Measurements from ENCODE around the gene AFF3.
"Not testable (repeated sequence)": the region's sequence is repeated elsewhere in the genome, so short reads cannot be mapped to it uniquely, and the experiment has no call there.

AFF3 gene

DNA sequence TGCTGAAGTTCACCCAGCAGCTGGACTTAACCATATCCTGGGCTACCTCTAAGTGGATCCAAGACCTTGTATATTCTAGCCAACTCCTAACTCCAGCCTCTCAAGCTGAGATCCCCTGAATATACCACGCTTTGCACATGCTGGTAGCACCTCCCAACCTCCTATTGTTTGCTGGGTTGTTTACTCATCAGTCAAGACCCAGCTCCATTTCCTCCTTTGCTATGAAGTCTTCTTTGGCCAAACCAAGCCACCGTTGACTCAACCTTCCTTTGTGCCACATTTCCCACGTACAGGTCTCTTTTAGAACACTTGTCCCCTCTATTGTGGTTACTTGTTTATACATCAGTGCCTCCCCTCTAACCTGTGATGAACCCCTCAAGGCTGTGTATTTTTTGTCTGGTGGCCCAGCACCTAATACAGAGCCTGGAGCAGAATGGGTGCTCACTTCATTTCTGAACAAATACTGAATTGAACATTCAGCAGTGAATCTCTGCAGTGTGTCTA is 384.7 kb downstream of the AFF3 start:
- no peak for DNase-seq (ENCODE audit: low read depth in 2 of 2)

DNA sequence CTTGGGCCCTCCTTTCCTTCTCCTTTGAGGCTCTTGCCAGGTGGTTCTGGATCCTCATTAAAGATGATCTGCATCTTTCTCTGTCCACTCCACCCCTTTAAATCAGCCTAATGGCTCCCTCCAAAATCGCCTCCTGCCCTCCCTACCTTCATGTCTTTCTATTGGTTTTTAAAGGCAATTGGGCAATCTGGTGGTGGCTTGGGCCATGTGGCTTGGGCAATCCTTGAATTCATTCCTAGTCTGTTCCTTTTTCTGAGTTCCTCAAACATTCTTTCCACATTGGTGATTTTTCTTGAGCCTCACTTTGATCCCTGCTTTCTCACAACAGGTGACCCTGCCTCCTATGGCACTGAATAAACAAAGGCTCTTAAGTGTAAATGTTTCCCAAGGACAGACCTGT is 386.3 kb downstream of the AFF3 start:
- DNase-seq (ENCODE audit: low read depth in 2 of 2), result no peak

DNA sequence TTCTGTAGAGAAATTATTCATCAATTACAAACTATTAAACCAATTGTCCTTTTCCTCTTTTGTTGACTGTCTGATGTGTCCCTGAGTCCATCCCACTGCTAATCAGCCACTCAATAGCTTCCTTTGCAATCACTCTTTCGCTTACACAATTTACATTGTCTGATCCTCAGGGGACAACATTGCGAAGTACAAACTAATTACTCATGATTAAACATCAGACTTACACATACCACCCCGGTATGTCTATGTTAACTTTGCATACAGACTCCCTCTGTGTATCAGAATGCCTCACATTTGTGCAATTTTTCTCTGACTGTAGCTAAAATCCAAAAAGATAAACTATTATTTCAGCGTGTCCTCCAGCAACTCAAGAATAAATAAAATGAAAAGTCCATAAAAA is 388.2 kb downstream of the AFF3 start:
- no peak for DNase-seq (ENCODE audit: low read depth in 2 of 2)

DNA sequence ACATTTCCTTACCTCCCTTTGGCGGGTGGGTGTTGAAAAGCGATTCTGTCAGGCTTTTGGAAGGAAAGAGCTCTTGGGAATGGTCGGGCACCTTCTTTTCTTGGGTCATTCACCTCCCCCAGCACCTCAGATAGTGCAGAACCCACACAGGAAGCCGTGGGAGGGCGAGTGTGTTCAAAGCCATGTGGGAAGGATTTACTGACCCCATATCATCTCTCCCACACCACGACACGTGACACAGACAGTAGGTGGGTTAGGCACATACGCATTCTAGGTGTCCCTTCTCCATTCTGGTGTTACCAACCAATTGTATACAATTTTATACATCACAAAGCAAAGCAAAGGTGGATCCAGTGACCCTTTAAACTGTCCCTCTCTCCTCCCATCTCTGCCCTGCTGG is 388.9 kb downstream of the AFF3 start:
- no peak for DNase-seq (ENCODE audit: low read depth in 2 of 2)

DNA sequence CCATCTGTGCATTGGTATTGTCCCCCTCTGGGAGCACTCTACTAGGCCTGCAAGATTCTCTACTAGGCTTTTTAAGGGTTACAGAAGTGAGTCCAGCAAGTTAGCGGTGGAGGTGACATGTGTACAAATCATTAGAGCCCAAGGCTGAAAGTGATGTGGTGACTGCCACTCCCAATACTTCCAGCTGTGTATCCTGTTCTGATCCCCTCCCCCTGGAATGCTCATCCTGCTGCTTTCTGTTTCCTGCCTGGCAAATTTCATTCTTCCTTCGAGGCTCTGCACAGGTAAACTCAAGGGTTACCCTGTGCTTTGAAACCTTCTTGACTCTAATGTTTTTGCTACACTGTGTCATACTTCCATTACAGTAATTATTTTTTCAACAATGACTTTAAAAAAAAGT is 394.0 kb downstream of the AFF3 start:
- DNase-seq (ENCODE audit: low read depth in 2 of 2), result no peak

DNA sequence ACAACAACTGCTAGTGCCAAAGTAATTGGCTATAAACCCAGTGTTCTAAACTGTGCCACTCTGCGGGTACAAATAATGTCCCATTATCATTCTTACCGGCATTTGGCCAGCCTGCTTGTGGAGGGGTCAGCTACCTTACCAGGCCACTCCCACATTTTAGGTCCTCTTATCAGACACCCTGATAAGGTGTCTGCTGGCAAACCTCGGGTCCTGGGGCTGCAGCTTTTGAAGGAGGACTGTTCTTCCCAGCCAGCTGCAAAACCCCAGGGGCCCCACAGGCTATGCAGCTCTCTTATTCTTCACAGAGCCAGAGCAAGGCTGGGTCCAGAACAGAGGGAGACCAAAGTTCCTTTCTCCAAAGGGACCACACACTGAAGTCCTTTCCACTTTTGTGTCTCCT is 394.5 kb downstream of the AFF3 start:
- DNase-seq (ENCODE audit: low read depth in 2 of 2), result no peak

DNA sequence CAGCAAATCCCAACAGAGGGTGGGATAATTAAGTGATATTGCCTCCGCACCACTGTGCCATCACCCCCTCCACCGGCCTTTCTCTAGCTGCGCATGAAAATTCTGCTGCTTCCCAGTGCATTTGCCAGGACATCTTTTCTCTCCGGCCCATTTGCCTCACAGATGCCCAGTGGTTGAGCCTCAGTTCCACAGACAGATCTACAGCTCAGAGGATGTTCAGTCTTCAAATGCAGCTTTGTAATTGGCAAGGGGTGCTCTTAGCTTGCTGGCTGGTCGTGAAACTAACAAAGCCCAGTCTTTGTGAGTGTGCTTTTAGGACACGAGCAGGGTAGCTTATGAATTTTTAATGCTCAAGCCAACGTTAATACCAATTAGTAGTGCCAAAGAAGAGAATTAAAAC is 399.2 kb downstream of the AFF3 start:
- no peak for DNase-seq (ENCODE audit: low read depth in 2 of 2)

DNA sequence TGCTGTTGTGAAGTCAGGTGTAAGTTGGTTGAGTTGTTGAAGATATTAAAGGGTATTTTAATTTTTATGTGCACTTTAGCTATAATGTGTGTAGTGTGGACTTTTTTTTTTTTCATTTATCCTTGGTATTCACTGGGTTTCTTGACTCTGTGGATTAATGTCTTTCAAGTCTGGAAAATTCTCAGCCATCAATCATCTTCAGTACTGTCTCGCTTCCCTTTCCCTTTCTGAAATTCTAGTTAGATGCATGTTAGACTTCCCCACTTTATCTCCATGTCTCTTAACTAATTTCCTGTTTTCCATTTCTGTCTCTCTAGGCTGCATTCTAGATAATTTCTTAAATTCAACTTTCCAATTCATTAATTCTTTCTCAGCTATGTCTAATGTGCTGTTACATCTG is 404.9 kb downstream of the AFF3 start:
- DNase-seq (ENCODE audit: low read depth in 2 of 2), result no peak

DNA sequence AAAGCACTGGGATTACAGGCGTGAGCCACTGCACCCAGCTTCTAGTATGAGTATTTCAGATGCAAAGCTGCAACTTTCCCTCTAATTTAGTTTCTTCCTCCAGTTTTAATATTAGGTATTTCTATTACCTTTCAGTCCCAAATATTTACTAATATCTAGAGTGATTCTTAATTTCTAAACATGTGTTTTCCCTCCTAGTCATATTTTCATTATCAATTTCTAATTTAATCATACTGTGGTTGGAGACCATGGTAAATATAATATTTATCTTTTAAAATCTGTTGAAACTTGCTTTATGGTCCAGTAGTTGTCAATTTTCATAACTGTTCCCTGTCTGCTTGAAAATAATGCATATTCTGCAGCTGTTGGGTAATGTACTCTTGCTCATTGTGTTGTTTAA is 406.6 kb downstream of the AFF3 start:
- DNase-seq (ENCODE audit: low read depth in 2 of 2), result no peak

DNA sequence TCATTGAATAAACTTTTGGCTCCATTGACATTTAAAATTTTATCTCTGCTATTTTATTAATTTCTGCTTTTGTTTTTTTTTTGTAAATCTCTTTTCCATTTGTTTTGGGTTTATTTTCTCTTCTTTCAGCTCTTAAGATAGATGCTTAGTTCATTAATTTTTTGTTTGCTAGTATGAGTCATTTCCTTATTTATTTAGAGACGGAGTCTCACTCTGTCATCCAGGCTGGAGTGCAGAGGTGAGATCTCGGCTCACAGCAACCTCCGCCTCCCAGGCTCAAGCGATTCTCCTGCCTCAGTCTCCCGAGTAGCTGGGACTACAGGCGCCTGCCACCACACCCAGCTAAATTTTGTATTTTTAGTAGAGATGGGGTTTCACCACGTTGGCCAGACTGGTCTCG is 407.1 kb downstream of the AFF3 start:
- not testable (repeated sequence) for DNase-seq (ENCODE audit: low read depth in 2 of 2)

DNA sequence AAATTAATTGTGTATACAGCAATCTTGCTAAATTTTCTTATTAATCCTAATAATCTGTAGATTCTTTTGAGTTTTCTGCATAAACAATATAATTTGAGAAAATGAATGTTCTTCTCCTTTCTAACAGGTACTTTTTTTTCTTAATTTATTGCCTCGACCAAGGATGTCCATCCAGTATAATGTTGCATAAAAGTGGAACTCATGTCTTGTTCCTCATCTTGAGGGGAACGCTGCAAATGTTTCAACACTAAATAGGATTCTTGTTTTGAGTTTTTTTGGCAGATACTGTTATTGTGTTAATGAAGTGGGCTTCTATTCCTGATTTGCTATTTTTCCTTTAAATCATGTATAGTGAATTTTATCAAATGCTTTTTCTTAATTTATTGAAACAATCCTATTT is 408.2 kb downstream of the AFF3 start:
- no peak for DNase-seq (ENCODE audit: low read depth in 2 of 2)

DNA sequence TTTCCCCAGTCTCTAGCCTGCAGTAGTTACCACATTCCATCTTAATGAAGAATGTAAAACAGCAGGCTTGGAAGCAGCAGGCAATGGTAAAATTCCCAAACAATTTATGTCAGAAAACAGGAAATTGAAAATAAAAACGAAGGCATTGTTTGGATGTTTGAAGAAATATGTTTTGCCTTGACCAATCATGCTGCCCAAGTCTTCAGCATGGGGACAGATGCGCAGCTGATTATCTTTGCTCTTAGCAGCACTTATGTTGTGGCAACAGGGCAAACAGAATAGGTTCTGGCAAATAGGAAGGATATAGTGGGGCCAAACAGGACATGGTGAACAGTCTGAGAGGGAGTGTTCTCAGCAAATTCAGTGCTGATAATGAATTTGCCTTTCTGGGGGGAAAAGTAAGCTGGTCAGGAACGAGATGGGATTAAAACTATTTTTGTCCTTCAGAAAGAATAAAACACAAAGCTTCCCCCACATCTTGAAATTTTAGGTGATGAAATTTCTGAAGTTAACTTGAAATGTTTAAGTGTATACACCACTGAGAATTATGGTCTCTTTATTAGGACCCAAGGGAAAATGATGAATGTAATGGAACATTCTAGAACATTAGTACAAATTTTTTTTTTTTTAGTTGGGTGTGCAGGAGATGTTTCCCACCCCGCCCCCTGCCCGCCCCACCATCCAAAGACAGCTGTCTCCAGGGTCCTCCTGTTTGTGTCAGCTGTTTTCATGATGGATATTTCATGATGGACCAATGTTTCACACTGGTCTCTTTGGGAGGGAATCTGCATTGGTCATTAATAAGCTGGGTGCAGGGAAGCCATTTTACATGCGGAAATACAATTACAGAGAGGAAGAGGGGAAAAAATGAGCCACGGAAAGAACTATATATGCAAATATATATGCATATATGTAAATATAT is 413.0 kb downstream of the AFF3 start:
- no peak for DNase-seq (ENCODE audit: low read depth in 2 of 2)

DNA sequence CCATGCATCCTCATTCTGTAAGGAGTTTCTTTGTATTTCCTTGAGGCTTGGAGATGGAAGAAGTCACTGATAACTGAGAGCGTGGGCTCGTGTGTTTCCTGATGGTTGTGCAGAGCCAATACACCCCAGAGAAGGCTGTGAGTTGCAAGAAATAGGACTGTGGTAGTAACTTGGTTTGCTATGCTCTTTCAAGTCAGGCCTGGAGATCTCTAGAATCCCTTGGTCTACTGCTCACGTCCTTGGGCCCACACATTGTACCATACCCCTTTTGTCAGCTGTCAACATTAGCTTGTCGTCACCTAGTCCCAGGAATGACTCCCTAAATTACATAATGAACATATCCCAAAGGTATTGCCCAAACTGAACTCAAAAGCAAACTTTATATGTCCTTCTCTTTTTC is 414.2 kb downstream of the AFF3 start:
- no peak for DNase-seq (ENCODE audit: low read depth in 2 of 2)

DNA sequence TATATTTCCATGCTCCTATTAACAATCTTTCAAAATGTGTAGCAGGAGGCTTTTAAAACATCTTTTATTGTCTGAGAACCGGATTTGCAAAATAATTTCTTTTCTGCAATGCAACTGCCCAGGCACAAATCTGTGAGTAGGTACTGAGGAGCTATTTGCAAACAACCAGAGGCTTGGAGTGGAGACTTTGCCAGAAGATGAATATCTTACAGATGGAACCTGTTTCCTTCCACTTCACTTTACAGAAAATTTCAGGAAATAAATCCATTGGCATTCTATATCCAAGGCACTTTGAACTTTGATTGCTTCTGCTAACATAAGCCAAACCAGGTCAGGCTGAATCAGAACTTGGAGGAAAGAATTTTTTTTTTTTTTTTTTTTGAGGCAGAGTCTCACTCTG is 415.2 kb downstream of the AFF3 start:
- no peak for DNase-seq (ENCODE audit: low read depth in 2 of 2)

DNA sequence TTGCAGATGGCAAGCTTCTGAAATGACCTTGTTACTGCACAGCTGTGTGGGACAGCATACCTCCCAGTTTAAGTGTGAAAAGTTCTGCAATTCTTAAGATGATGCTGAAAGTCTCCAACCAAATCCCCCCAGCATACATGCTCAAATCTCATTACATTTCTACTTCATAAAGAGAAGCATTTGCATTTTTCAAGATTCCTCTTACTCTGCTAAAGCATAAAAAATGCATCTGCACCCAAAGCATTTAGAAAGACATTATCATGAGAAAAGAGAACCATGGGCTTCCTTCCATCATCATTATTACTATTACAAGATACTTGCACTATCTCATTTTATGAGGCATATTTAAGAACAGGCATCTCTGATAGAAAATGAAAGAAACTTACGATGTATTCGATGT is 415.7 kb downstream of the AFF3 start:
- DNase-seq (ENCODE audit: low read depth in 2 of 2), result no peak

DNA sequence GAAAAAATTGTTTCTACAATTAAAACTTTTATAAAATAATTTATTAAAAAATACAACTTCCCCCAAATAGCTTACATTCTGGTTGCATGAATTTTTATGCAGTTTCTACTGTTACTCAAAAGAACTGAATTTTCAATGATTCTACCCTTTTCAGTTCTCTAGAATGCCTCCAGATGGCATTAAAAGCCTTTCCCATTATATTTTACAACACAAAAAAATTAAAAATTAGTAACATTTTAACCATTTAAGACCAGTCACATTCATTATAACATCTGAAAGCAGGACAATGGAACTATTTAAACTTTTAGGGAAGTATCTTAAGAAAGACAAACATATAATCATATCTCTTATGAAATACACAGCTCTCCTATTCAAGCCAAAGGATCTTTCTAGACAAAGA is 416.6 kb downstream of the AFF3 start:
- no peak for DNase-seq (ENCODE audit: low read depth in 2 of 2)

DNA sequence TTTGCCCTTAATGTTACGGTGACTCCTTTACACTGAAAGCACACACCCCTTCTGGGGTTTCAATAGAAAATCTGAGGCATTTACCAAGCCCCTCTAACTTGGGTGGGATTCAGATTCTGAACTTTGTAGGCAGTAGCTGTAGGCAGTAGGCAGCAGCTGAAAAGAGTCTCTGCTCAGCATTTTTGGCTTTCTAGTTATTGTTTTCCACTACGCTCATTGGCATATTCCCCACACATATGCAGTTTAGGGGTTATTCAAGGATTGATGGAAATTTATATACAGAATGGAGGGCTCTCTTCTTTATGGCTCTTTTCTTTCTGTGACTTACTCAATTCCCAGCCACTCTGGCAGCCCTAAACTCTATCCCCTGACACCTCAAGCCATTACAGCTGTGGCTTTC is 419.9 kb downstream of the AFF3 start:
- no peak for DNase-seq (ENCODE audit: low read depth in 2 of 2)

DNA sequence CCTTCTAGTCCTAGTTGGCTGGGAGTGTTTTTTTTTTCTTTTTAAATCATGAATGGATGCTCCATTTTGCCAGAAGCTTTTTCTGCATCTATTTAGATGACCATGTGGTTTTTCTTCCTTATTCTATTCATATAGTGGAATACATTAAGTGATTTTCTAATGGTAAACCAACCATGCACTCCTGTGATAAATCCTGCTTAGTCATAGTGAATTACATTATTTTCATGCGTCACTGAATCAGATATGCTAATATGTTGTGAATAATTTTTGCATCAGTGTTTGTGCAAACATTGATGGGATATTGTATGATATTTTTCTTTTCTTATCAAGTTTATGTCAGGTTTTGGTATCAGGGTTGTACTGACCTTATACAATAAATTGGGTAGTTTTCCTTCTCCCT is 423.3 kb downstream of the AFF3 start:
- no peak for DNase-seq (ENCODE audit: low read depth in 2 of 2)

DNA sequence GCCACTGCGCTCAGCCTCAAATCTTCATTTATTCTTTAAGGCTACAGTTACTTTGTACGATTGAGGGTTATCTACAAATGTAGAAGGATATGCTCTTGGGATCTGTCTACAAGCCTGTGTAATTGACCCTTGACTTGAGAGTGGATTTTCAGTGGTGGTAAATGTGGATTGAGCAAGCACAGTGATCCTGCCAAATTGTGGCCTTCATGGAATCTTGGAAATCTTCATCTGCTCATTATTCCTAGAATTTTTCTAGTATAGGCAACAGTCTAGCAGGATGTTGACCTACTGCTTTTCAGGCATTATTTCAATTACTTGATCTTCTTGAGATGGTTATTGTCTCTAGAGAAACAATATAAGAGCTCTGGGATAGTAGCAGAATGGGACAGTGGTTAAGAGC is 426.4 kb downstream of the AFF3 start:
- no peak for DNase-seq (ENCODE audit: low read depth in 2 of 2)

DNA sequence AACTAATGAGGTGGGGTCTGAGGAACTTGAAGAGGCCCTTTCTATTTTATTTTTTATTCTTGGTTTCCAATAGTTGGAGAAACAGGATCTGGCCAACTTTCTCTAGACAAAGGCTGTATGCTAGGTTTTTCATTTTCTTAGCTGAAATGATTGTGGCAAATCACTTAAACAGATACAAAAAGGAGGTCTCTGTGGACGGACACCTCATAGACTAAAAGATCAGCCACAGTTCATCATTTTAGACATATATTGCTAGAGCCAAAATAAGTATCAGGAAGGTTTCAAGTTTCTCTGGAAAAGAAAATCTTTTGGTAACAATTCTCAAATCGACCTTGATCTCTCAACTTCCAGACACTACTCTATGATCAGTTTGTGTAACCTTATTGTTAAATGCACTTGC is 428.0 kb downstream of the AFF3 start:
- DNase-seq (ENCODE audit: low read depth in 2 of 2), result no peak

DNA sequence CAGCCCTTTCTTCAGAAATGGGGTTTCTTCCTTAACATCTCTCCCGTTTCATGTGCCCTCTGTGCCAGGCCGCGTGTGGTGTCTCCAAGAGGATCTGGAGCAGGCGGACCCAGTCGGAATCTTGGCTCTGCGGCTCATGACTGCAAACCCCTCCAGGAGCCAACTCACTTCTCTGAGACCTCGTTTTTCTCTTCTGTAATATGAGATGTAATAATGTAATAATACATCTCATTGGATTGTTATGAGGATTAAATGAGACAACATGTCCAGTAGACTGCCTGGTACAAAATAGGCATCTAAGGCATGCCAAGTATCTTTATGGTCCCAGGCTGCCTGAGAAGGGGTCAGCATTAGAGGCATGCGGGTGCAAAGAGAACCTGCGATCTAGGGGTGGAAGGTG is 431.2 kb downstream of the AFF3 start:
- no peak for DNase-seq (ENCODE audit: low read depth in 2 of 2)

DNA sequence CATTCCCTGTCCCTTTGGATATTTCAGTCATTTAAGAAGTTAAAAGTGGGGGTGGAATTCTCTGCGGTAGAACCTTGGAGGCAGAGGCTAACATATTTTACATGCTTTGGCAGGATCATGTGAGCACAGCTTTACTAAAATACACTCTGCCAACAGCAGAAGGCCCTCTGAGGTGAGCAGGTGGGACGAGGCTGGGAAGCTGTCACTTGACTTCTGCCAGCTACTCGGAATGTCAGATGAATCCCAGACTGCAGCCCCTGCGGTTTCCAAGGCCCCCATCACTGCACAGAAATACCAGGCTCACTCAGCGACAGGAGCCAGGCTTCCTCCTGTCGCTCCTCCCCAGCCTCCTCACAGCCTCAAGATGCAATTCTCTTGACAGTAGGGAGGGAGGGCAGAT is 431.7 kb downstream of the AFF3 start:
- no peak for DNase-seq (ENCODE audit: low read depth in 2 of 2)

DNA sequence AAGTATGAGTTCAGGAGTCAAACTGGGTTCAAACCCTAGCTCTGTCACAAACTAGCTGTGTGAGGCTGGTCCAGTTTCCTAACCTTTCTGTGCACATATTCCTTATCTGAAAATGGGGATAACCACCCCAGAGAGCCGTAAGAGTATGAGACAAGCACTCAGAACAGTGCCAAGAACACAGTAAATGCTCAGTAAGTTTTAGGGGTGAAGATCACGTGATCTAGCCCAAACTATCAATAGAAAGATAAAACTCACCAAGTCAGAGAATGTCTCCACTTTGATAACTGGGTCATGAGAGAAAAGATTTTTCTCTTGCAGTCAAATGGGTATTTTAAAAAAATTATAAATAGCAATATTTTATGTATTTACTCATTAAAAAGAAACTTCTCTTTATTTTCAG is 433.2 kb downstream of the AFF3 start:
- DNase-seq (ENCODE audit: low read depth in 2 of 2), result no peak

DNA sequence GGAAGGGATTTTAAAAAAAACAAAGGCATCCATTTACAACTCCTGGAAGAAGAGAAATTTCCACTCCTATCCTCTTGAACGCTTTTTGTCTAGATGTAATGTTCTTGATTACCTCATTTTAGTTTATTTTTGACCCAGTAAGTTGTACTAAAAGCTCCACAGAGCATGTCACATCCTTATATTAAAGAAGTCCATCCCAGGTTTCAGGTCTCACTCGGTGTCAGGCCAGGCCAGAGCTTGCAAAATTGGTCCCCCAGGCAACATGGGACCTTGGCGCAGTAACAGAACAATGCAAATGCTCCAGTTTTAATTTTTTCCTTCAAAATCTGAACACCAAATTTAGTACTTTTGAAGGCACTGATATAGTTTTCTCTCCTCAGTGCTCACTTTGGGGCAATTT is 434.2 kb downstream of the AFF3 start:
- no peak for DNase-seq (ENCODE audit: low read depth in 2 of 2)

Measured in stimulated activated CD8-positive, alpha-beta memory T cell treated with anti-CD3 and anti-CD28 coated beads, Interleukin-15, amount 100 ng/mL, for 48 hours (primary cell).